Measurements from ENCODE around the gene ACTL6B.

GRCh38 chr7:100668069-100668449 is 11.8 kb upstream of the ACTL6B start:
- TF ChIP-seq CTCF (conservative IDR thresholded peaks at IDR 0.05; ENCODE audit: low read length) (no peak), EZH2phosphoT487 (IDR thresholded peaks at IDR 0.05; ENCODE audit: borderline replicate concordance, low read depth, low read length) (no peak)
